Progenitor cell of endocrine pancreas (in vitro differentiated cells): Measurements from ENCODE around the gene TBXAS1. TPM values are rescaled to one million over a fixed set of nuclear protein-coding genes. Genes with fewer than 3 reads are reported as not detected.

Source experiments
- DNase-seq: peaks from one replicate; pipeline ENCODE4 v3.0.0; 2021; ENCODE audit warnings: low spot score; ENCODE audit not compliant: unreplicated experiment
- H3K27ac Mint-ChIP-seq: 2 replicates; pipeline ENCODE4 v1.8.0; 2021; ENCODE audit warnings: mild to moderate bottlenecking, moderate library complexity, mixed read lengths
- H3K27me3 Mint-ChIP-seq: 2 replicates; pipeline ENCODE4 v1.8.0; 2021; ENCODE audit warnings: mixed read lengths
- H3K36me3 Mint-ChIP-seq: 2 replicates; pipeline ENCODE4 v1.8.0; 2022; ENCODE audit warnings: mixed read lengths; ENCODE audit not compliant: insufficient read depth
- H3K4me1 Mint-ChIP-seq: 2 replicates; pipeline ENCODE4 v1.8.0; 2021; ENCODE audit warnings: low read depth, mixed read lengths
- H3K4me3 Mint-ChIP-seq: 2 replicates; pipeline ENCODE4 v1.8.0; 2021; ENCODE audit warnings: low read depth, mild to moderate bottlenecking, moderate library complexity, mixed read lengths
- H3K9me3 Mint-ChIP-seq: 2 replicates; pipeline ENCODE4 v1.8.0; 2021; ENCODE audit warnings: low read depth, mixed read lengths
- total RNA-seq: library from RNA; stranded (reverse); gene quantifications from 2 replicates; pipeline ENCODE4 v1.2.1, GENCODE V29; 2021
- TF ChIP-seq, protein P1 (sequence below): fragments of 200-600 bp; sonication (generic); IDR thresholded peaks from one replicate; pipeline ENCODE4 v1.5.0; 2021; ENCODE audit warnings: antibody characterized with exemption, mild to moderate bottlenecking; ENCODE audit not compliant: unreplicated experiment

Gene TBXAS1
- total RNA-seq, 1 donor from 2014 or later: 10.4 TPM

DNA sequence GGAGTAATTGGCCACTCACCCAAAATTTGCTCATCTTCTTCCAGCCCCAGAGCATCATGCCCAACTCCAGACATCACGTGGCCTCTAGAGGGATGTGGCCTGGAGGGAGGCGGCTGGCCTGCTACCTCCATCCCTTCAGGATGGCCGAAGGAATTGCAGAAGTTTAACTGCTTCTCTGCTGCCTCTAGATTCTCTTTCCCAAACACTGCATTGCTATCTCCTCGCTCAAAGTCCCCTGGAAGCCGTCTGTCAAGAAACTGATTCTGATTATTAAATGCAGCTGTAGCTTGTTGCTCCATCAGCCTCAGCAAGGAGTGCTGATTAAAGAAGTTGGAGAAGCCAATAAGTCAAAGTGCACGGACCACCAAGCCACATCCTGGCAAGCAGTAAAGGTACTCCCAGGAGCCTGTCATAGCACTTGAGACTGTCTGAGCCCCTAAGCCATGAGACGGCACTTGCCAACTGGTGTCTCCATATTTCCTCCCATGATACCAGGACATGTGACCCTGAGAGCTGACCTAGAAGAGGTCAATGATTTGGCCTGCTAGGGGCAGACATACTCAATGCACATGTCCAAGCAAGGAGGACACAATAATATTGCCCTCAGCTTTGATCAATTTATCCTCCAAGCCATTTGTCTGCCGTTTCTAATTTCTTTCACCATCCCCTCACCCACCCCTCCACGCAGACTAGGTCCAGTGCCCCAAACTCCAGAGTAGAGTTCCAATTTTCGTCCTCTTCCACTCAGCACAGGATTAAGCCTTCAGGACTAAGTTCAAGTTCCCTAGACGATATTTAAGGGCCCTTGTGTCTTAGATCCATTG, 84.2 kb downstream of the TBXAS1 start:
- Mint-ChIP-seq H3K4me3 (no peak overlapping the region), H3K4me1 (peaks cover 5% of the 10 kb centered on the region), H3K9me3 (peaks cover under 1% of the 10 kb centered on the region), H3K36me3 (peaks cover 3% of the 10 kb centered on the region), H3K27me3 (no peaks in the 10 kb centered on the region), H3K27ac (no peak overlapping the region)
- DNase-seq: no peak
- TF ChIP-seq, protein P1, sequence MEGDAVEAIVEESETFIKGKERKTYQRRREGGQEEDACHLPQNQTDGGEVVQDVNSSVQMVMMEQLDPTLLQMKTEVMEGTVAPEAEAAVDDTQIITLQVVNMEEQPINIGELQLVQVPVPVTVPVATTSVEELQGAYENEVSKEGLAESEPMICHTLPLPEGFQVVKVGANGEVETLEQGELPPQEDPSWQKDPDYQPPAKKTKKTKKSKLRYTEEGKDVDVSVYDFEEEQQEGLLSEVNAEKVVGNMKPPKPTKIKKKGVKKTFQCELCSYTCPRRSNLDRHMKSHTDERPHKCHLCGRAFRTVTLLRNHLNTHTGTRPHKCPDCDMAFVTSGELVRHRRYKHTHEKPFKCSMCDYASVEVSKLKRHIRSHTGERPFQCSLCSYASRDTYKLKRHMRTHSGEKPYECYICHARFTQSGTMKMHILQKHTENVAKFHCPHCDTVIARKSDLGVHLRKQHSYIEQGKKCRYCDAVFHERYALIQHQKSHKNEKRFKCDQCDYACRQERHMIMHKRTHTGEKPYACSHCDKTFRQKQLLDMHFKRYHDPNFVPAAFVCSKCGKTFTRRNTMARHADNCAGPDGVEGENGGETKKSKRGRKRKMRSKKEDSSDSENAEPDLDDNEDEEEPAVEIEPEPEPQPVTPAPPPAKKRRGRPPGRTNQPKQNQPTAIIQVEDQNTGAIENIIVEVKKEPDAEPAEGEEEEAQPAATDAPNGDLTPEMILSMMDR: no peak

DNA sequence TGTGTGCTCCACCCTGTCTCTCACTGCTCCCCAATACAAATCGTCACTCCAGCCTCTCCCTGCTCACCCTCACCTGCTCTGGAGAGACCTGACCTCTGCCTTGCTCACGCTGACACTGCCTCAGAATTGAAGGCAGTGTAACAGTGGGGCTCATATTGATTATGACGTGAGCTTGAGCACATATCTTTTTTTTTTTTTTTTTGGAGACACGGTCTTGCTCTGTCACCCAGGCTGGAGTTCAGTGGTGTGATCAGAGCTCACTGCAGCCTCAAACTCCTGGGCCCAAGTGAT, 84.7 kb downstream of the TBXAS1 start:
- TF ChIP-seq, protein P1: no peak
- no peaks in the 10 kb centered on the region for H3K27me3 Mint-ChIP-seq
- no peaks in the 10 kb centered on the region for H3K9me3 Mint-ChIP-seq
- no peak for DNase-seq
- peaks cover 8% of the 10 kb centered on the region for H3K4me1 Mint-ChIP-seq
- H3K36me3 Mint-ChIP-seq: peaks cover 3% of the 10 kb centered on the region
- H3K4me3 Mint-ChIP-seq: no peak overlapping the region
- H3K27ac Mint-ChIP-seq: no peak overlapping the region

DNA sequence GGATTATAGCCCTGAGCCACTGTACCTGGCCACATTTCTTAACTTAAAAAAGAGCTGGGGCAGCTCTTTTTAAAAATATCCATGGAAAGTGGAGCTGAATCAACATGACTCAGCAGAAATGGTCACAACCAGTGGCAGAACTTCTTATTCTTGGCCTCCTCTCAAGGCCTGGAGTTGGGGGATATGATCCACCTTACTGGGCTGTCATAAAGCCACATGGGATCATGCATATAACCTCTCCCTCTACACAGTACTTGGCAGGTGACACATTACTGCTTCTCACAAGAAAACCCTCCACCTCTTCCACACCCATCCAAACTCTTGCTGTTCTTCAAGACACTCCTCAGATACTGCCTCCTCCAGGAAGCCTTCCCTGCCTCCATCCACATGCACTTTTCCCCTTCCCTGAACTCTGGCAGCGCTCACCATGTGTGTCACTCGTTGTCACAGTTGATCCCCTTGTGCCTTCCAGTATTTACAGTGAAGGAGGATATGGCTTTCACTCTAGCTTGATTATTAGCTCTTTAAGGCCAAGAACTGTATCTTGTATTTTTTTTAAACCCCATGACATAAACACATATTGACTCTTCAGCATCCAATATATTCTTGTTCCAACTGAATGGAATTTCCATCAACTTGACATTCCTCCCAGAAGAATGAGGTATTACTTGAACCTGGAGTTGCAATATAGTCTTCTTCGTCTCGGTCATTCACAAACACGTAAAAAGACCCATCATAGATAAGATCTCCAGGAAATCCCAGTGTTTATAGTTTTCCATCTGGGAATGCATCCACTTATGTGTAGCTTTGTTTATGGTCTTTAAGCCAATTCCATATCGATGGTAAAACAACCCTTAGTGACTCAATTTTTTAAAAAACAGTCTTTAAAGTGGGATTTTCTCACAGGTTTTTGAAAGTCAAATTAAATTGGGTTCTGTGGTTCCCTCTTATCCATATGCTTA, 85.5 kb downstream of the TBXAS1 start:
- Mint-ChIP-seq H3K9me3 (no peaks in the 10 kb centered on the region), H3K4me1 (peaks cover 8% of the 10 kb centered on the region), H3K36me3 (peaks cover 3% of the 10 kb centered on the region), H3K27ac (no peak overlapping the region), H3K27me3 (no peaks in the 10 kb centered on the region), H3K4me3 (no peak overlapping the region)
- DNase-seq: no peak
- TF ChIP-seq, protein P1: no peak

DNA sequence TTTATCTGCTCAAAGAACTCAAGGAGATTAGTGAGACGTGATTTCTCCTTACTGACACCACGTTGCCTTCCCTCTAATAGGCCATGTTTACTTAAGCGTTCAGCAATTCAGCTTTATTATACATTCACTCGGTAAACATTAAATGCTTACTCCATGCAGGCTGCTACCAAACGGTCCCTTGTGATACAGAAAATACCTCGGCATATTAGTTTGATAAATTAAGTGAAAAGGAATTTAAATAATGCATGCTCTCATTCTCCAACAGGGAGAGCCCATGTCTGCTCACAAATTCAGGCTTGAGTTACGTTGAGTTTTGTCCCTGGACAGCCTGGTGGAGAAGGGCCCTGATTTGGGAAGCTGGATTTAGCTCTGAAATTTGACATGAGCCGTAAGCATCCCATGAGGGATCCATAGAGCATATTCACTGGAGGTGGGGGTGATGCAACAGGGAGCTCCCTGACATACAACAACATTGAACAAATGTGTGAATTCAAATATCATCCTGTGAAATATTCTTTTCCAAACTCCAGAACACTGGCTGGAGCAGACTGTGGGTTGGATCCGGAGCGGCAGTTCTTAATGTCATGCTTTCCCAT, 86.3 kb downstream of the TBXAS1 start:
- no peak overlapping the region for H3K27ac Mint-ChIP-seq
- no peak for DNase-seq
- H3K27me3 Mint-ChIP-seq: no peaks in the 10 kb centered on the region
- no peaks in the 10 kb centered on the region for H3K9me3 Mint-ChIP-seq
- no peak overlapping the region for H3K4me3 Mint-ChIP-seq
- peaks cover 8% of the 10 kb centered on the region for H3K4me1 Mint-ChIP-seq
- TF ChIP-seq, protein P1: no peak
- H3K36me3 Mint-ChIP-seq: peaks cover 3% of the 10 kb centered on the region
